ENCODE results near the gene EMC8.
"Not testable (repeated sequence)": the region's sequence is repeated elsewhere in the genome, so short reads cannot be mapped to it uniquely, and the experiment has no call there.

EMC8 gene

GRCh38 chr16:85812031-85812807, 12.9 kb upstream of the EMC8 start:
- DNase-seq, result no peak

- no peak for DNase-seq
Measured at GRCh38 chr16:85810742-85811115, 11.4 kb upstream of the EMC8 start.

GRCh38 chr16:85810097-85810741, 10.9 kb upstream of the EMC8 start:
- no peak for DNase-seq

- no peak for DNase-seq
Measured at GRCh38 chr16:85809645-85810044, 10.3 kb upstream of the EMC8 start.

- no peak for DNase-seq
Measured at GRCh38 chr16:85808926-85809325, 9.6 kb upstream of the EMC8 start.

- not testable (repeated sequence) for DNase-seq
Measured at GRCh38 chr16:85808104-85808503, 8.8 kb upstream of the EMC8 start.

GRCh38 chr16:85807340-85807739, 8.0 kb upstream of the EMC8 start:
- not testable (repeated sequence) for DNase-seq

GRCh38 chr16:85806539-85806938, 7.2 kb upstream of the EMC8 start:
- no peak for DNase-seq

GRCh38 chr16:85805442-85806045, 6.2 kb upstream of the EMC8 start:
- no peak for DNase-seq

- DNase-seq, result no peak
Measured at GRCh38 chr16:85803570-85803969, 4.2 kb upstream of the EMC8 start.

- peak; percentile 30 for DNase-seq
Measured at GRCh38 chr16:85800321-85800669, 951 bp upstream of the EMC8 start.

GRCh38 chr16:85798901-85799496, 345 bp downstream of the EMC8 start:
- peak; percentile 47 for DNase-seq

GRCh38 chr16:85798283-85798776, 1.0 kb downstream of the EMC8 start:
- DNase-seq, result no peak

- DNase-seq, result no peak
Measured at GRCh38 chr16:85796599-85796998, 2.7 kb downstream of the EMC8 start.

- no peak for DNase-seq
Measured at GRCh38 chr16:85796152-85796551, 3.2 kb downstream of the EMC8 start.

- no peak for DNase-seq
Measured at GRCh38 chr16:85794696-85795095, 4.6 kb downstream of the EMC8 start.

GRCh38 chr16:85793662-85794298, 5.6 kb downstream of the EMC8 start:
- no peak for DNase-seq

- DNase-seq, result no peak
Measured at GRCh38 chr16:85789773-85790172, 9.6 kb downstream of the EMC8 start.

GRCh38 chr16:85788819-85789218, 10.5 kb downstream of the EMC8 start:
- no peak for DNase-seq

- DNase-seq, result no peak
Measured at GRCh38 chr16:85785927-85786326, 13.4 kb downstream of the EMC8 start.

- DNase-seq, result no peak
Measured at GRCh38 chr16:85784813-85785212, 14.5 kb downstream of the EMC8 start.

GRCh38 chr16:85783441-85783840, 15.9 kb downstream of the EMC8 start:
- no peak for DNase-seq

GRCh38 chr16:85782451-85782850, 16.9 kb downstream of the EMC8 start:
- no peak for DNase-seq
